ENCODE measurements around the gene LSM10. TPM values are rescaled to one million over a fixed set of nuclear protein-coding genes. Genes with fewer than 3 reads are reported as not detected.
A peak's percentile ranks its signal among the peaks of the same experiment; 100 is the strongest.

Gene LSM10
- total RNA-seq, 2 donors from 2014 or later: 24.1 to 24.2 TPM

- ATAC-seq: no peak
- intact Hi-C loops (cut with DNase I, micrococcal nuclease): no loop called here
- peak in 1 of 2 donors; percentile 47 for DNase-seq
Measured at GRCh38 chr1:36365381-36365780, 32.3 kb downstream of the LSM10 start.

- DNase-seq (no peak), ATAC-seq (peak; percentile 67)
- intact Hi-C loops (cut with DNase I, micrococcal nuclease): no loop called here
Measured at GRCh38 chr1:36359911-36360550, 37.7 kb downstream of the LSM10 start.

- no peak for DNase-seq
- no peak for ATAC-seq
- intact Hi-C loops (cut with DNase I, micrococcal nuclease): no loop called here
Measured at GRCh38 chr1:36359383-36359782, 38.3 kb downstream of the LSM10 start.

- no peak for DNase-seq
- no peak for ATAC-seq
- intact Hi-C loops (cut with DNase I, micrococcal nuclease): no loop called here
Measured at GRCh38 chr1:36358514-36359084, 39.1 kb downstream of the LSM10 start.

- ATAC-seq: peak; percentile 27
- intact Hi-C loops (cut with DNase I, micrococcal nuclease): no loop called here
- no peak for DNase-seq
Measured at GRCh38 chr1:36355811-36356210, 41.9 kb downstream of the LSM10 start.

GRCh38 chr1:36354486-36354885 is 43.2 kb downstream of the LSM10 start:
- intact Hi-C loops (cut with DNase I, micrococcal nuclease): no loop called here
- DNase-seq (no peak), ATAC-seq (no peak)

- ATAC-seq (no peak), DNase-seq (no peak)
- intact Hi-C loops (cut with DNase I, micrococcal nuclease): no loop called here
Measured at GRCh38 chr1:36352910-36353878, 44.5 kb downstream of the LSM10 start.

- intact Hi-C loops (cut with DNase I, micrococcal nuclease): no loop called here
- ATAC-seq (no peak), DNase-seq (no peak)
Measured at GRCh38 chr1:36352125-36352909, 45.4 kb downstream of the LSM10 start.

- no peak for ATAC-seq
- DNase-seq: no peak
- intact Hi-C loops (cut with DNase I, micrococcal nuclease): no loop called here
Measured at GRCh38 chr1:36351227-36351977, 46.3 kb downstream of the LSM10 start.

- intact Hi-C loops (cut with DNase I, micrococcal nuclease): no loop called here
- DNase-seq (no peak), ATAC-seq (no peak)
Measured at GRCh38 chr1:36350659-36351226, 47.0 kb downstream of the LSM10 start.

- intact Hi-C loops (cut with DNase I, micrococcal nuclease): no loop called here
- ATAC-seq (no peak), DNase-seq (no peak)
Measured at GRCh38 chr1:36349839-36350238, 47.9 kb downstream of the LSM10 start.

- ATAC-seq: peak; percentile 35
- intact Hi-C loops (cut with DNase I, micrococcal nuclease): no loop called here
- no peak for DNase-seq
Measured at GRCh38 chr1:36349241-36349671, 48.5 kb downstream of the LSM10 start.

- ATAC-seq (no peak), DNase-seq (no peak)
- intact Hi-C loops (cut with DNase I, micrococcal nuclease): no loop called here
Measured at GRCh38 chr1:36346741-36347370, 50.9 kb downstream of the LSM10 start.

GRCh38 chr1:36345353-36345752 is 52.4 kb downstream of the LSM10 start:
- intact Hi-C loops (cut with DNase I, micrococcal nuclease): no loop called here
- ATAC-seq (no peak), DNase-seq (no peak)

- DNase-seq (no peak), ATAC-seq (no peak)
- intact Hi-C loops (cut with DNase I, micrococcal nuclease): loop anchor here in 1 of 2 donors (5.0 kb wide), 1 partner anchor 78 kb away; no protein-coding TSS in a partner anchor
Measured at GRCh38 chr1:36344395-36344680, 53.4 kb downstream of the LSM10 start.

GRCh38 chr1:36343651-36344394 is 53.9 kb downstream of the LSM10 start:
- intact Hi-C loops (cut with DNase I, micrococcal nuclease): loop anchor here in 1 of 2 donors (5.0 kb wide), 1 partner anchor 78 kb away; no protein-coding TSS in a partner anchor
- DNase-seq: no peak
- no peak for ATAC-seq

Data from left colon (tissue), 2 donors.